H1 (cell line): ENCODE results near the gene TPBGL. TPM values are rescaled to one million over a fixed set of nuclear protein-coding genes. Genes with fewer than 3 reads are reported as not detected.

Experiments
- CREB1 ChIP-seq: IDR thresholded peaks from 2 replicates; pipeline ENCODE4 v1.6.1; 2012; ENCODE audit warnings: inconsistent platforms
- CTBP2 ChIP-seq: IDR thresholded peaks from 2 replicates; pipeline ENCODE4 v1.7.0; 2011; ENCODE audit warnings: borderline replicate concordance, mild to moderate bottlenecking, moderate library complexity, mixed read lengths, low read length; ENCODE audit not compliant: insufficient read depth, insufficient read length
- HDAC6 ChIP-seq: IDR thresholded peaks from one replicate; pipeline ENCODE4 v1.7.1; 2012; ENCODE audit warnings: low read depth, mild to moderate bottlenecking, inconsistent platforms, low read length, moderate library complexity
- MAFK ChIP-seq: IDR thresholded peaks from 2 replicates; pipeline ENCODE4 v1.6.1; 2012; ENCODE audit warnings: low read depth, mild to moderate bottlenecking, improper control_type of control experiment, low read length
- RNF2 ChIP-seq: fragments of 200-900, 300-1000 bp; sonication (generic); IDR thresholded peaks from 2 replicates; pipeline ENCODE4 v1.7.1; 2016; ENCODE audit warnings: borderline replicate concordance, low read depth, mild to moderate bottlenecking, antibody characterized with exemption, low read length; ENCODE audit not compliant: poor library complexity, severe bottlenecking; ENCODE audit errors: missing control alignments
- TCF12 ChIP-seq: IDR thresholded peaks from 2 replicates; pipeline ENCODE4 v1.6.1; 2011; ENCODE audit warnings: low read depth, mild to moderate bottlenecking, low read length
- polyA plus RNA-seq, 7 experiments: library from polyadenylated mRNA; depleted of rRNA in 3 of 7; stranded (reverse) in 5 of 7; unstranded in 2 of 7; fragments of >200 nt in 5 of 7; fragments of 200-250 nt in 2 of 7; gene quantifications; 1 replicate in 5 of 7; 2 replicates in 1 of 7; 4 replicates in 1 of 7; pipeline versions ENCODE4 v1.2.1 to v1.2.3, GENCODE V29; 2011 to 2013; ENCODE audit warnings: missing spikeins in 2 of 7, mixed read lengths in 2 of 7
- total RNA-seq: library from RNA; stranded (reverse); fragmentation: NEBNext Ultra II Directional; extraction: Animal tissue kit (Norgen Biotek cat#: 25700); gene quantifications from 2 replicates; pipeline ENCODE4 v1.2.1, GENCODE V29; 2021
- TF ChIP-seq, protein P1 (sequence below): IDR thresholded peaks from 2 replicates; pipeline ENCODE4 v1.6.1; 2011; ENCODE audit warnings: low read depth, mild to moderate bottlenecking, low read length; ENCODE audit not compliant: insufficient read depth

TPBGL gene
- total and polyA plus RNA-seq, 2 of the 8 experiments (the other 6 are each of a cell fraction or from before 2014, with no cell fraction given), result 0.26 to 0.37 TPM

DNA sequence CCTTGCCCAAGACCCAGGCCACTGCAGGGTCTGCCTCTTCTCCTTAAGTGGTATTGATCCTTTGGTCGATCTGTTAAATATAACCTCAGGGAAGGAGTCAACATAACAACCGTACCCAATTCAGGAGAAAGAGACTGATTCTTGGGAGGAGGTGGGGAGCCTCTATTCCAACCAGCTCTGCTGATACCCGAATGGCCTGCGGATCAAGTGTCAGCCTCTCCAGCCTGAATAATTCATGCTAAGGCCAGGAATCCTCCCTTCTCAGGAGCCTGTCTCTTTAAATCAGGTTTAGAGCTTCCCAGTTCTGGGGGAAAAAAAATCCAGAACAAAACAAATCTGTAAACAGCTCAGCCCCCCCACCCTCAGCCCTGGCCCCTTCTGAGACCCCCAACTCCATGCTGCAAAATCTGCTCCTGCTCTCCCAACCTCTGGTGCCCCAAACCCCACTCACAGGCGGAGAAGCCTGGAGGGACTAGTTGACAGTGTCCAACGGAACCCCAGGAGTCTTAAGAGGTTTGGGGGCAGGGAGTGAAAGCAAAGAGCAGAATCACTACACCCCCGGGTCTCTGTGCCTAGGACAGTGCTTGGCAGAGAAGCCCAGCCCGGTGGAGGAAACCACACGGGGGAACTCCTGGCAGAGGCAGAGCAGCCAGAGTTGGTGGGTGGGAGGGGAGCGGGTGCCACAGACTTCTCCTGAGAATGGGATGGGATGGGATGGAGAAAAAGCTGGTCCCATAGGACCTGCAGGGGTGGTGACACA is 863 bp upstream of the TPBGL start (continued):
- TF ChIP-seq, protein P1, sequence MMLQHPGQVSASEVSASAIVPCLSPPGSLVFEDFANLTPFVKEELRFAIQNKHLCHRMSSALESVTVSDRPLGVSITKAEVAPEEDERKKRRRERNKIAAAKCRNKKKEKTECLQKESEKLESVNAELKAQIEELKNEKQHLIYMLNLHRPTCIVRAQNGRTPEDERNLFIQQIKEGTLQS, result no peak
- no peak for TF ChIP-seq CREB1
- no peak for TF ChIP-seq MAFK
- TF ChIP-seq TCF12, result no peak
- TF ChIP-seq HDAC6, result no peak
- TF ChIP-seq RNF2, result no peak
- TF ChIP-seq CTBP2, result no peak
- TF ChIP-seq, all 59 proteins: peak for 0
